GM20431 (cell line): ENCODE data around the gene TMEM242.

ENCODE experiments used
- in situ Hi-C: fragments of 300-500 bp; cut with MseI, MboI; formaldehyde crosslinking; loops from one replicate; pipeline ENCODE4 v1.15.0; 2020; ENCODE audit warnings: low sequenced_read_pairs; ENCODE audit not compliant: unreplicated experiment

Gene TMEM242

GRCh38 chr6:157291356-157291755 is 32.0 kb downstream of the TMEM242 start:
- in situ Hi-C loops, result no loop called here

GRCh38 chr6:157290797-157291196 is 32.5 kb downstream of the TMEM242 start:
- in situ Hi-C loops, result no loop called here

GRCh38 chr6:157289764-157290163 is 33.6 kb downstream of the TMEM242 start:
- in situ Hi-C loops, result no loop called here

- in situ Hi-C loops, result no loop called here
Observed at GRCh38 chr6:157288575-157288974, 34.7 kb downstream of the TMEM242 start.

- in situ Hi-C loops, result no loop called here
Observed at GRCh38 chr6:157287923-157288322, 35.4 kb downstream of the TMEM242 start.

- in situ Hi-C loops, result no loop called here
Observed at GRCh38 chr6:157287247-157287850, 36.0 kb downstream of the TMEM242 start.

- in situ Hi-C loops, result no loop called here
Observed at GRCh38 chr6:157285422-157285779, 37.9 kb downstream of the TMEM242 start.

GRCh38 chr6:157284738-157285421 is 38.4 kb downstream of the TMEM242 start:
- in situ Hi-C loops, result no loop called here

GRCh38 chr6:157283900-157284737 is 39.2 kb downstream of the TMEM242 start:
- in situ Hi-C loops, result no loop called here

- in situ Hi-C loops, result no loop called here
Observed at GRCh38 chr6:157283330-157283898, 39.9 kb downstream of the TMEM242 start.

GRCh38 chr6:157282284-157282683 is 41.0 kb downstream of the TMEM242 start:
- in situ Hi-C loops, result no loop called here

- in situ Hi-C loops, result no loop called here
Observed at GRCh38 chr6:157281570-157281969, 41.7 kb downstream of the TMEM242 start.

GRCh38 chr6:157280947-157281346 is 42.4 kb downstream of the TMEM242 start:
- in situ Hi-C loops, result no loop called here

- in situ Hi-C loops, result no loop called here
Observed at GRCh38 chr6:157280157-157280556, 43.2 kb downstream of the TMEM242 start.

GRCh38 chr6:157278171-157278570 is 45.1 kb downstream of the TMEM242 start:
- in situ Hi-C loops, result no loop called here

- in situ Hi-C loops, result no loop called here
Observed at GRCh38 chr6:157276731-157277130, 46.6 kb downstream of the TMEM242 start.

- in situ Hi-C loops, result no loop called here
Observed at GRCh38 chr6:157276134-157276532, 47.2 kb downstream of the TMEM242 start.

- in situ Hi-C loops, result loop anchor here (25.0 kb wide), 1 partner anchor 712 kb away; no protein-coding TSS in a partner anchor
Observed at GRCh38 chr6:157274471-157275226, 48.7 kb downstream of the TMEM242 start.

- in situ Hi-C loops, result loop anchor here (25.0 kb wide), 1 partner anchor 712 kb away; no protein-coding TSS in a partner anchor
Observed at GRCh38 chr6:157273756-157274470, 49.4 kb downstream of the TMEM242 start.
